GM12878 (cell line): ENCODE measurements around the gene TRAF3IP1. TPM values are rescaled to one million over a fixed set of nuclear protein-coding genes. Genes with fewer than 3 reads are reported as not detected.

Experiments used
- BCLAF1 ChIP-seq: fragments of 450-650 bp; IDR thresholded peaks from 2 replicates; pipeline ENCODE4 v1.6.1; 2017; ENCODE audit warnings: antibody characterized with exemption, mild to moderate bottlenecking, moderate library complexity
- CHD2 ChIP-seq: IDR thresholded peaks from 2 replicates; pipeline ENCODE4 v1.6.1; 2011; ENCODE audit warnings: low read depth, low read length, improper control_type of control experiment, borderline replicate concordance
- DPF2 ChIP-seq: fragments of 450-650 bp; IDR thresholded peaks from 2 replicates; pipeline ENCODE4 v1.6.1; 2017; ENCODE audit warnings: mild to moderate bottlenecking
- E2F4 ChIP-seq: IDR thresholded peaks from 2 replicates; pipeline ENCODE4 v1.6.1; 2012; ENCODE audit warnings: low read depth, low read length, improper control_type of control experiment
- EZH2 ChIP-seq: IDR thresholded peaks from 2 replicates; pipeline ENCODE4 v1.6.1; 2012; ENCODE audit warnings: low read depth, mild to moderate bottlenecking, control low read depth, inconsistent platforms, low read length, borderline replicate concordance; ENCODE audit not compliant: control insufficient read depth
- JUNB ChIP-seq: IDR thresholded peaks from 2 replicates; pipeline ENCODE4 v1.6.1; 2016; ENCODE audit warnings: antibody characterized with exemption, mild to moderate bottlenecking
- JUND ChIP-seq: IDR thresholded peaks from 2 replicates; pipeline ENCODE4 v1.6.1; 2012; ENCODE audit warnings: low read depth, mild to moderate bottlenecking, low read length, improper control_type of control experiment, moderate library complexity
- NFYB ChIP-seq: IDR thresholded peaks from 2 replicates; pipeline ENCODE4 v1.6.1; 2011; ENCODE audit warnings: low read depth, mild to moderate bottlenecking, low read length, improper control_type of control experiment, moderate library complexity; ENCODE audit not compliant: insufficient read depth
- NR2C2 ChIP-seq: IDR thresholded peaks from 2 replicates; pipeline ENCODE4 v1.6.1; 2011; ENCODE audit warnings: borderline replicate concordance, low read depth; ENCODE audit not compliant: control insufficient read depth, insufficient read length
- NR2F1 ChIP-seq: fragments of 450-650 bp; conservative IDR thresholded peaks from 2 replicates; pipeline ENCODE4 v1.6.1; 2017; ENCODE audit warnings: mild to moderate bottlenecking
- NRF1 ChIP-seq: conservative IDR thresholded peaks from 2 replicates; pipeline ENCODE4 v1.6.1; 2011; ENCODE audit warnings: mild to moderate bottlenecking, low read depth, low read length, improper control_type of control experiment
- PAX5 ChIP-seq: IDR thresholded peaks from 2 replicates; pipeline ENCODE4 v1.6.1; 2011; ENCODE audit warnings: low read depth, low read length, borderline replicate concordance
- RAD21 ChIP-seq: IDR thresholded peaks from 2 replicates; pipeline ENCODE4 v1.6.1; 2011; ENCODE audit warnings: mild to moderate bottlenecking, low read depth, low read length, moderate library complexity; ENCODE audit not compliant: insufficient read depth
- SUZ12 ChIP-seq: fragments of 200-600 bp; sonication (generic); IDR thresholded peaks from one replicate; pipeline ENCODE4 v1.6.1; 2018; ENCODE audit warnings: antibody characterized with exemption, mild to moderate bottlenecking; ENCODE audit not compliant: unreplicated experiment
- TBL1XR1 ChIP-seq: IDR thresholded peaks from 2 replicates; pipeline ENCODE4 v1.6.1; 2012; ENCODE audit warnings: low read depth, low read length, improper control_type of control experiment
- ZBTB33 ChIP-seq: fragments of 450-650 bp; IDR thresholded peaks from 2 replicates; pipeline ENCODE4 v1.6.1; 2017; ENCODE audit warnings: mild to moderate bottlenecking
- ZNF217 ChIP-seq: fragments of 450-650 bp; IDR thresholded peaks from 2 replicates; pipeline ENCODE4 v1.6.1; 2017; ENCODE audit warnings: antibody characterized with exemption, mild to moderate bottlenecking
- ZNF592 ChIP-seq: fragments of 450-650 bp; IDR thresholded peaks from 2 replicates; pipeline ENCODE4 v1.6.1; 2017; ENCODE audit warnings: mild to moderate bottlenecking, moderate library complexity
- ZSCAN29 ChIP-seq: fragments of 450-650 bp; IDR thresholded peaks from 2 replicates; pipeline ENCODE4 v1.6.1; 2017; ENCODE audit warnings: mild to moderate bottlenecking, moderate library complexity
- polyA plus RNA-seq, 11 experiments: library from polyadenylated mRNA; depleted of rRNA in 4 of 11; unstranded in 6 of 11; stranded (reverse) in 5 of 11; fragments of >200 nt; fragmentation: Nextera tagmentation in 4 of 11; fragmentation: Illumina TruSeq in 1 of 11; extraction: Ambion mirVana in 4 of 11; extraction: Trizol in 1 of 11; gene quantifications; 1 replicate in 1 of 11; 2 replicates in 10 of 11; pipeline versions ENCODE4 v1.2.1 to v1.2.3, GENCODE V29; 2011 to 2016; ENCODE audit warnings: inconsistent platforms in 2 of 11, missing spikeins in 2 of 11, low read depth in 1 of 11
- total RNA-seq, 4 experiments: library from RNA; depleted of rRNA in 3 of 4; stranded (reverse); fragments of >200 nt in 3 of 4; fragmentation: Illumina TruSeq in 1 of 4; extraction: Trizol in 1 of 4; gene quantifications; 2 replicates each; pipeline versions ENCODE4 v1.2.1 to v1.2.3, GENCODE V29; 2013 to 2021

TRAF3IP1 gene
- total and polyA plus RNA-seq, 10 of the 15 experiments (the other 5 are each of a cell fraction or from before 2014, with no cell fraction given) = 1.6 to 7.5 (median 3.6) TPM

- no peak for TF ChIP-seq EZH2
- no peak for TF ChIP-seq JUNB
- TF ChIP-seq CHD2 = peak; percentile 84; the same call in 1 of the 2 replicates
- peak; percentile 76 for TF ChIP-seq NR2F1
- TF ChIP-seq NRF1 = 0 out of 2 replicates have a peak, but pooled peaks have one; percentile 16
- peak; percentile 92 for TF ChIP-seq NFYB
- TF ChIP-seq PAX5 = no peak
- TF ChIP-seq ZSCAN29 = peak; percentile 69; the same call in 1 of the 2 replicates
- TF ChIP-seq E2F4 = no peak
- TF ChIP-seq TBL1XR1 = 0 out of 2 replicates have a peak, but pooled peaks have one; percentile 13
- TF ChIP-seq NR2C2 = no peak
- no peak for TF ChIP-seq RAD21
- peak; percentile 99 for TF ChIP-seq DPF2
- peak; percentile 93 for TF ChIP-seq JUND
- TF ChIP-seq ZNF217 = peak; percentile 19; the same call in 1 of the 2 replicates
- TF ChIP-seq BCLAF1 = peak; percentile 87
- no peak for TF ChIP-seq SUZ12
- peak; percentile 30; the same call in 1 of the 2 replicates for TF ChIP-seq ZNF592
- TF ChIP-seq ZBTB33 = no peak
These were observed 31.4 kb upstream of the TRAF3IP1 start (continued) for GRCh38 chr2:238288650-238289573.
